NAMALWA (cell line): Measurements from ENCODE around the gene JAKMIP3.

Experiments
- DNase-seq: peaks from one replicate; pipeline ENCODE4 v3.0.0-alpha.2; 2015; ENCODE audit warnings: low spot score

Gene JAKMIP3

GRCh38 chr10:132111871-132112341 is 46.2 kb downstream of the JAKMIP3 start:
- no peak for DNase-seq

- DNase-seq: no peak
Measured at GRCh38 chr10:132112611-132113010, 46.9 kb downstream of the JAKMIP3 start.

- DNase-seq: peak; percentile 9
Measured at GRCh38 chr10:132113206-132113605, 47.5 kb downstream of the JAKMIP3 start.

GRCh38 chr10:132113766-132114365 is 48.1 kb downstream of the JAKMIP3 start:
- no peak for DNase-seq

GRCh38 chr10:132114953-132115520 is 49.3 kb downstream of the JAKMIP3 start:
- no peak for DNase-seq
